HG03060 (cell line): ENCODE results near the gene HS2ST1.
A peak's percentile ranks its signal among the peaks of the same experiment; 100 is the strongest.
"Not testable (repeated sequence)": the region's sequence is repeated elsewhere in the genome, so short reads cannot be mapped to it uniquely, and the experiment has no call there.

Experiments
- ATAC-seq: cut with Tn5 transposase; IDR thresholded peaks from one replicate; pipeline ENCODE4 v1.9.1; 2021; ENCODE audit warnings: low read depth, moderate number of reproducible peaks; ENCODE audit not compliant: unreplicated experiment

Gene HS2ST1

DNA sequence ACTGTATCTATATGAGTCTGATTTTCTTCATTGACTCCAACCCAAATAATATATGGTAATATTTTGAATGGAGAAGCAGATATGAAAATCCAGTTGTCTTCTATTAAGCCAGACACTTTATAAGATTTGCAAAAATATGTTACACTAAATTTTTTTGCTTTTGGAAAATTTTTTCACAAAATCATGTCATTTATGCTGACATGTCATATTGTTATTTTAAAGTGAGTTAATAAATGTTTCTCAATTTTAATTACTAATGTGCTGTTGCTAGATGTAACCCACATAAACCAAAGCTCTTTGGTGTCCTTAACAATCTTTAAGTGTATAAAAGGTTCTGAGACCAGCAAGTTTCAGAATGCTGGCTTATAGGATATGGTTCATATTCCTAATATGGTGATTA lies 142.5 kb downstream of the HS2ST1 start:
- ATAC-seq, result no peak

DNA sequence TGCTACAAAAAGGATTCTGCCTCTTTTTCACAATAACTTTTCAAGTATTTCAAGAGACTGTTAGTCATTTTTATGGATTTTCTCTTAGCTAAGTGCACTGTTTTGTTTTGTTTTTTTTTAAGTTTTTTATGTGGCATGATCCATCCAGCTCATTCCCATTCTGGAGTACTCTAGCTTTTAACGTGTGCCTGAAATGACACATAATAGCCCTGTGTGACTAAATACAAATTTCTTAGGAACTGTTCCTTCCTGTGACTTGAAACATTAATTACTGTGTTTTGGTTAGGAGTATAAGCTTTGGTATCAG lies 143.9 kb downstream of the HS2ST1 start:
- ATAC-seq, result no peak

DNA sequence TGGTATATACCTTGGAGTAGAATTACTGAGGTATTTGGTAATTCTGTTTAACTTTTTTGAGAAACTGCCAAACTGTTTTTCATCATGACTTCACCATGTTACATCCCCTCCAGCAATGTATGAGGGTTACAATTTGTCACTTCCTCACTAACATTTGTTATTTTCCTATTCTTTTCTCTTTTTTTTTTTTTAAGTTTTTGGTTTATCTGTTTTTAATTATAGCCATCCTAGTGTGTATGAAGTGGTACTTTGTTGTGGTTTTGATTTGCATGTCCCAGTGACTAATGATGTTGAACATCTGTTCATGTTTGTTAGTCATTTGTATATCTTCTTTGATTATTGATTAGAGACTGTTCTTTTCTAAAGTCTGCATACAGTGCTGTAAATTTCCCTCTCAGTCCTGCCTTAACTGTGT lies 147.3 kb downstream of the HS2ST1 start:
- ATAC-seq, result peak; percentile 58

DNA sequence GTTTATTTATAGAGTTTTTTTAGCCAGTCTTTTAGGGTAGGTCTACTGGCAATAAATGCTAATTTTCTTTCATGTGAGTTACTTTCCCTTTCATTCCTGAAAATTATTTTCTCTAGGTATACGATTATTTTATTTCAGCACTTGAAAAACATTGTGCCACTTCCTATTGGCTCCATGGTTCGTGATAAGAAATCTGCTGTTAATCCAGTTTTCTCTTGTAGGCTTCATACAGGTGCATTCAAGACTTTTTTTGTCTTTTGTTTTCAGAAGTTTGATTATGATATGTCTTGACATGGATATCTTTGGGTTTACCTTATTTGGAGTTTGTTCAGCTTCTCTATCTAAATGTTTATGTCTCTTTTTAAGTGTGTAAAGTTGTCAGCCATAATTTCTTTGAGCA lies 148.3 kb downstream of the HS2ST1 start:
- ATAC-seq, result no peak

DNA sequence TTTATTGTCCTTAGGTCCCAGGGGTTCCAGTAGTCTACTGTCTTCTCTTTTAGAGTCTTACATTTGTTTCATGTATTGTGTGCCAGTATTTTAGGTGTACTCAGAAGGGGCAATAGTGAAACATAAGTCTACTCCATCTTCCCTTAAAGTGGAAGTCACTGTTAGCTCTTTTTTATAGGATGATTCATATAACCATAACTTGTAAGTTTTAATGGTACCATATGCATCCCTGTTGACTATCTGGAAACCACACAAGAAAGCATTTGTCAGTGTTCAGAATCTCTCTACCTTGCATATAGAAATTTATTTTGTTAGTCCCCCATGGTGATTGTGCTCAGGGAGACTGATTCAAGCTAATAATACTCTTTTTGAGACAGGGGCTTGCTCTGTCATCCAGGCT lies 149.9 kb downstream of the HS2ST1 start:
- no peak for ATAC-seq

DNA sequence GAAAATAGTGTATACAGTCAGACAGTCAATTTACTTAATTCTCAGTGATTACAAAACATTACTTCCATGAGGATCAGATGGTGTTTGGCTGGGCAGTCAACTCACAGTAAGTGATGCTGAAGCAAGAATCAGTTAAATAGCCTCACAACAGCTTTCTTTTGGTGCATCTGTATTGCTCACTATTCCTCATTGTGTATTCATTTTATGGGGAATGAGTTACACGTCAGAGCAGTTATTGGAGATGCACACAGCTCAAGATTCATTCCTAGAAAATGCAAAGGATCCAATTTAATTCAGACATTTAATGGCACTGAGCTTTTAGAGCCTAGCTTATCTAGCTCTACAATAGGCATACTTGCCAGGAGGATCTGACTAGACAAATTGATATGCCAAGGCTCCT lies 150.6 kb downstream of the HS2ST1 start:
- no peak for ATAC-seq

DNA sequence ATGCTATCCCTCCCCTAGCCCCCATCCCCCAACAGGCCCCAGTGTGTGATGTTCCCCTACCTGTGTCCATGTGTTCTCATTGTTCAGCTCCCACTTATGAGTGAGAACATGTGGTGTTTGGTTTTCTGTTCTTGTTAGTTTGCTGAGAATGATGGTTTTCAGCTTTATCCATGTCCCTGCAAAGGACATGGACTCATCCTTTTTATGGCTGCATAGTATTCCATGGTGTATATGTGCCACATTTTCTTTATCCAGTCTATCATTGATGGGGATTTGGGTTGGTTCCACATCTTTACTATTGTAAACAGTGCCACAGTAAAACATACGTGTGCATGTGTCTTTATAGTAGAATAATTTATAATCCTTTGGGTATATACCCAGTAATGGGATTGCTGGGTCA lies 152.3 kb downstream of the HS2ST1 start:
- ATAC-seq, result not testable (repeated sequence)

DNA sequence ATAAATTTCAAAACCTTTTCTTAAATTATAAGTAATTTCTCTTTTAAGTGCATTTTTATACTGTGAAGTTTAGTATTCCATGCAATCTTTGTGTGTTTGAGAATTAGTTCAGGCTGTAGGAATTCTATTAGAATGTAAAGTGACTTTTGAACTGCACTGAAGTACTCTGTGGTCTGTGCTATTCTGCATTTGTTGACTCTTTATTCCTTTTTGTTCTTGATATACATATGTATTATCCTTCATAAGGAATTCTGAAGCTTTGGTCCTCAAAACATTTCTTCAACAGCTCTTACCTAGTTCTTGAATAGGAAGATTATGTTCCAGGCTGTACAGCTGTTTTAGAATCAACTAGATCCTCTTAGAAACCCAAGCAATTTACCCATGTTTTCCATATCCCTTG lies 158.0 kb downstream of the HS2ST1 start:
- ATAC-seq, result no peak

DNA sequence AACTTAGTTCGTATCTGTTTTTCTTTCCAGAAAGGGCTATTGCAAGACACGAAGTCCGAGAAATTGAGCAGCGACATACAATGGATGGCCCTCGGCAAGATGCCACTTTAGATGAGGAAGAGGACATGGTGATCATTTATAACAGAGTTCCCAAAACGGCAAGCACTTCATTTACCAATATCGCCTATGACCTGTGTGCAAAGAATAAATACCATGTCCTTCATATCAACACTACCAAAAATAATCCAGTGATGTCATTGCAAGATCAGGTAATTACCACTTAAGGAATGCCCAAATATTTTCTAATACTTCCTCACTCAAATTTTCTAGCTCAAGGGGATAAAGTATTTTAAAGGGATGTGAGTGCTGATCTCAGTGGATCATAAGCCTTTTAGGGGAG lies 158.5 kb downstream of the HS2ST1 start:
- no peak for ATAC-seq

DNA sequence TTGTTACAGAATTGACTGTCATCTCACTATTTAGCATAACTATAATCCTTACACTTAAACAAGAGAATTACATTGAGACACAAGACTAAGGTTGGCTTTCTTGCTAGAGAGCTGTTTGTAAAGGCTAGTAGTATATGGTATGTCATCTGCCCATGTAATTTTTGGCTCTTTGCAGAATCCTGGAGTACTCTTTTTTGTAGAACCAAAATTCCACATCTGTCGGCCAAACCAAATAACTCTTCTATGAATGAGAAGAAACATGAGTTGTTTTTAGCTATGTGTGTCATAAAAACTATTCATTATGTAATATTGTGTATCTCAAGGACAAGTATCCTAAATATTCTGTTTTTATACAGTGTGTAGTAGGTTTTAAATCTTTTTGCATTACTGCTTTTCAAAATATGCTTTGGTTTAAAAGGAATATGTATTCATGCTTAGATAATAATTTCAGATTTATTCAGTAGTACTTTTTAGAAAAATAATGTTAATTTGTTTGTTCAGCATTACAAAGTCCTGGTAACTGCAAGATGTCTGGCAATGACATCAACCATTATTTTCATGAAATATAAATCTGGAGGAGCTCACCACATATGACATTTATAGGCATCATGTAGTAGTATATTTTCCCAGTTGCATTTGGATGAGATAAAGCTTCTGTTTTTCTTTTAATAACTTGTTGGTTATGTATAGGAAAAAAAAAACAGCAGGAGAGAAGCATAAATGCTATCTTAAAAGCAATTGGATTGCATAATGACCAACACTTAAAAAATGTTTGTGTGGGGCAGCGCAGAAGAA lies 159.8 kb downstream of the HS2ST1 start:
- no peak for ATAC-seq

DNA sequence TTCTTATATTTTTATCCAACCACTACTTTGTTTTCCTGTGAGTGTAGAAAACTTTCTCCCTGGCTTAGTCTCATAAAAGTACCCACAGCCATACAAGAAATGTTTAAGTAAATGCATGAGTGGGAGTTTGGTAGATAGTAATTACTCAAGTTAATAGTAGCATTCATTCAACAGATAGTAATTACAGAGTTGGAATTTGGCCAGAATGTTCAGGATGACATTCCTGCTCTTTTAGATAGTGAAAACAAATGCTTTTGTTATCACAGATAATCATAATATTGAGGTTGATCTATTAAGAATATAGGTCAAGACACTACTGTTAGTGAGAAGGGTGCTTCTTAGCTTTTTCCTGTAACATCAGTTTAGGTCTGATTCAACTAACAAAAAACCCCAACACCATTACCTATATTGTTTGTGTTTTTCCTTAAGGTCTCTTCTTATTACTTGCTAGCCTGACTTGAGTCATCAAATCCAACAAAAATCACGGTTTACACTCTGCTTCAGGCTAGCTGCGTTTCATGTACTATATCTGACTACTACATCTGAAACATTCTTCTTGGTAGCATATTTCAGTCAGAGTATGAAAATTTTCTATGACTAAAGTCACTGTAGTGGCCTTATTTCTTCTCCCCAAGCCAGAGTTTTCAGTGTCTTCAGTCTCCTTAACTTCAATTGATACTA lies 163.7 kb downstream of the HS2ST1 start:
- ATAC-seq, result no peak

DNA sequence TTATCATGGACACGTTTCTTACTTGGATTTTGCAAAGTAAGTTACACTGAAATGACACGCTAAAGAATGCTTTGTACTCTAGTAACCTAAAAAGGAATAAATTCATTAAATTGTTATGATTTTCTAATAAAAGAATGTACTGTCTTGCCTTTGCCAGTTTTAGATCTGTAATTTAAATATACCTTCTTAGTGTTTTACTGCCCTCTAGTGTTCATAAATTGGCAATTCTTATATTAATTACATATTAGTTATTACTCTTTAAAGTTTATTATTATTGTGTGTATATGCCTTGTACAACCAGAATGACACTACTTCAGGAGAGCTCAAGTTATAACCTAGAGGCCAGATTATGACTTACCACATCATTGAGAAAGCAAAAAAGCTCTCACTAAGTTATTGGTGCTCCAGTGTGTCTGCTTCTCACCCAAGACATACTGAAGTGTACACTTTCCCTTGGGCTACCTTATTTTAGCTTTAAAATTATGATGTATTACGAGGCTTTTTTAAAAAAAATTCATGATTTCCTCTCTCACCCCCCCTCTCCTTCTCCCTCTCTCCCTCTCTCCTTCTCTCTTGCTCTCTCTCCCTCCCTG lies 169.9 kb downstream of the HS2ST1 start:
- no peak for ATAC-seq

DNA sequence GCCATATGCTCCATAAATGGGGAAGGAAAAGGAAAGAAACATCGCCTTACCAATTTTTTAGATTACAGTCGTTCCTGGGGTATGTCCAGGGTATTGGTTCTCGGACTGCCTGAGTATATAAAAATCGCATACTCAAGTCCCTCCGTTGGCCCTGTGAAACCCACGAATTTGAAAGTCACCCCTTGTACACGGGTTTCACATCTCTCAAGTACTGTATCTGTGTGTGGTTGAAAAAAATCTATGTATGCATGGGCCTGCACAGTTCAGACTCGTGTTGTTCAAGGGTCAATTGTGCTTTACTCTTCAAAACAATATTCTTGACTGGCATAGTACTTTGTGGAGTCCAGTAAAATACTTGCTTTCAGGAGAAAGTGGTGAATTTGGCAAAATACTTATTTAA lies 171.7 kb downstream of the HS2ST1 start:
- ATAC-seq, result no peak

DNA sequence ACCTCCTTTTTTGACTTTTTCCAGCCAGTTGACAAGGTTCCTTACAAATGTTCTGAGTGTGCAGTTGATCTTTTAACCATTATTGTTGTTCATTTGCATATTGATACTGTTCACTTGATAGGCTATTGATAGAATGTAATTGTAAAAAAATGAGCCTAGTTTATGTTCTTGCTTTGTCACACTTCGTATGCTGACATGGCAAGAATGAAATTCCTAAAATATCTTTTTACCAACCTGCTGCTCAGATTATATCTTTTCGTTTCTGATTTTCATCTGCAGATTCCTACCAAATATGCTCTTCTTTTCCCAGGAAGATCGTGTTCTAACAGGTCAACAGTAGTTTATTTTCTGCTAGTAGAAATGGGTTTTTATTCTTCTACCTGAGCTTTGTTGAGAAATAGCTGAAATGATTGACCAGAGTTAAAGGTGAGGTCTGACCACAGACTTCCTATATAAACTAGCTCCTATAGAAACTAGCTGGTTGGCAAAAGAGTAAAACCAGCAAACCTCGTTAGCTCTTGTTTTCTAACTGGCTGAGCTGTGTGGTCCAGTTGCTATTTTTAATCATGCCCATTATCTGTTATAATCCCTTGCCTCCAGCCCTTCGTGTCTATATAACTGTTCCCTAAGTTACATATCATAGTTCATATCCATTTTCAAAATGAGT lies 174.8 kb downstream of the HS2ST1 start:
- no peak for ATAC-seq

DNA sequence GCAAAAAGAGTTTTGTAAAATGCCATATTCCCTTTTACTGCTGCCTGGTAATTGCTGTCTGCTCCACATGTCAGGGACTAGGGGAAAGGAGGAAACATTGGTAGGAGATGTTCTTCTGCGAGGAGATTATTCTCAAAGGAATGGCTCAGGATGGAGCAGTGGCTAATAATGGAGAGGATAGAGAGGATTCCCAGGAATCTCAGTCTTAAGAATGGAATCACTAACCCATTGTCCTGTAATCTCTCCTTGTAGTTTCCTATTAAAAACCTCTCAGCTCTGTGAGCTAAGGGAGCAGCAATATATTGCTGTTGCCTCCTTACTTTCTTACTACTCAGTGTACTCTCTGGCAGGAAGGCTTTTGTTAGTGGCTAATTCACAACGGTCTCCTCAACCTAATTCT lies 175.4 kb downstream of the HS2ST1 start:
- no peak for ATAC-seq

DNA sequence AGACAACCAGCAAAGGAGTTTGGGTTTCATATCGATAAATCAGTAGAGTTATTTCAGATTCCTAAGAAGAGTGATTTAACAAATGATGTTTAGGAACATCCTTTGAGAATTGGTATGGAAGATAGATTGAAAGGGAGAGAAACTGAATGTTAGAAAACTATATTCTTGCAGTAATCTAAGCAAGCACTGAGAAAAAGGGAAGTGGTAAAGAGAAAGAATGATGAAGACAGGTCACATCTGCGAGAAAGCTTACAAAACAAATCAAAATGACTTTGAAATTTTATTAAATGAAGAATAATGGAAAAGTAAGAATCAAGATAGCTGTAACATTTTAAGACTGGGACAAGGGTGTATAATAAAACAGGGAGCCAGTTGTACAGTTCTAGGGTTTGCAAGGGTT lies 177.0 kb downstream of the HS2ST1 start:
- no peak for ATAC-seq

DNA sequence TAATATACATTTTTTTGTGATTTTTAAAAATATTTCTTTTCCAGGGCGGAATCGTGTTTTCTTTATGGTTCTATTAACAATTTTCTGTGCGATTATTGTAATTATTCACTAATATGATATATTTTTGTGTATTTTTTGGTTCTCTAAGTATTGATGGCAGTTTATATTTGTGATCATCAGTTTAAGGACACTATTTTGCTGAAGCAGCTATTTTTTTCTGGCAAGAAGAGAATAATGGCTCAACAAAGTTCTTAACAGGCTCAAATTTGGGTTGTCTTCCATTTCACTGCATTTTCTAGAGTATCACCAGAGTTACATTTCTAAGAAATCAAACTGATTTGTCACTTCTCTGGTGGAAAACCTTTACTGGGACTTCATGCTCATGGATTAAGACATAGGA lies 178.4 kb downstream of the HS2ST1 start:
- no peak for ATAC-seq

DNA sequence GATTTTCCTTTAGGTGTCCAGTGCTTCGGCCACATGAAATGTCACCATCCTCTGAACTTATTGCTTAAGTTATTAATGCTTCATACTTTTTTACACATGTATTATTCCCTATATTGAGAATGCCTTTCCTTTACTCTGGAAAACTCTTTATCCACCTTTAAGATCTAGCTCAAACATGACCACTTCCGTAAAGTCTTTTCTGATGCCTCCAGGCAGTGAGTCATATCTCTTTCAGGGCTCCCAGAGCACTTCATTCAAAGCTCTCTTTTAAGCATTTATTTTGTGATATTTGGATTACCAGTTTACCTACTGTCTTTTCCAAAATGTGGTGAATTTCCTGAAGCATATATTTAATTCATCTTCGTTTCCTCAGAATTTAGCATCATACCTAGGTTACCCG lies 178.9 kb downstream of the HS2ST1 start:
- no peak for ATAC-seq

DNA sequence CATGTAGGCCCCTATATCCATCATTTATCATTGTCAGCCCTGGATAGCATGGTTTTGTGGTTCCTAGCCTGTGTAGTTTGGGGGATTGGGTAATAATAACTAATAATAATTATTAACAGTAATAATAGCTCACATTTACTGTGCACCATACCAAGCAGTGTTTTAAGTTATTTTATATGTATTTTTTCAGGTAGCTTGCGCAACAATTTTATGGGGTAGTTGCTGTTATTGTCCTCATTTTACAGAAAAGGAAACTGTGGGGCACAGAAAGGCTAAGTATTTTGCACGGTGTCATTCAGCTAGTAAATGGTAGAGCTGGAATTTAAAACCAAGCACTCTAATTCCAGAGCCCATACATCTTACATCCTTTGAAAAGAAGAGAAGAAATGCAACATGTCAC lies 179.8 kb downstream of the HS2ST1 start:
- no peak for ATAC-seq

DNA sequence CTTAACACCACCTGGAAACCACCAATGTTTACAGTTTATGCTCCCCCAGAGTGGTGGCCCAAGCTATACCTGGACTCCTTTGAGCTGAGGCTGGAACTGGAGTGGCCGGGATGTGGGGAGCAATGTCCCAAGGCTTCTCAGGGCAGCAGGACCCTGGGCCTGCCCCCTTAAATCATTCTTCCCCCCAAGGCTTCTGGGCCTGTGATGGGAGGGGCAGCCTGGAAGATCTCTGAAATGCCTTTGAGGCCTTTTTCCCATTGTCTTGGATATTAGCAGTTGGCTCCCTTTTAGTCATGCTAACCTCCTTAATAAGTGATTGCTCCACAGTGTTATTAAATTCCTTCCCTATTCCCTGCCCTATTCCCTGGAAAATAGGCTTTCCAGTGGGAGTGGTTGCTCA lies 185.8 kb downstream of the HS2ST1 start:
- ATAC-seq, result no peak

DNA sequence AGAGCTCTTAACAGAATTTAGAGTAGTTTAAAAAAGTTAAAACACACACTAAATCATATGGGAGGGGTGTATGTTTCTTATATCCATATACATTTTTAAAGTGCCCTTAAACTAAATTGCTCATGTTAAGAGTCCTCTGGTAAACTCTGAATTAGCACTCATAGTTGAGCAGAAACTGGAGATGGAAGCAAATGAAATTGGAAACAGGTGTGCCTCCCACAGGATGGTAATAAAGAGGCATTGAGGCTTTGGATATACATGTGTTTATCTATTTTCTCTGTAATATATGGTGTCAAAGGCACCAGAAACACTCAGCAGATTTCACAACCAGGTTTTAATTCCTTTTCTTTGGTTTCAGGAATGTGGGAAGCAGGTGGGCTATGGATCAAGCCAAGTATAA lies 188.6 kb downstream of the HS2ST1 start:
- no peak for ATAC-seq

DNA sequence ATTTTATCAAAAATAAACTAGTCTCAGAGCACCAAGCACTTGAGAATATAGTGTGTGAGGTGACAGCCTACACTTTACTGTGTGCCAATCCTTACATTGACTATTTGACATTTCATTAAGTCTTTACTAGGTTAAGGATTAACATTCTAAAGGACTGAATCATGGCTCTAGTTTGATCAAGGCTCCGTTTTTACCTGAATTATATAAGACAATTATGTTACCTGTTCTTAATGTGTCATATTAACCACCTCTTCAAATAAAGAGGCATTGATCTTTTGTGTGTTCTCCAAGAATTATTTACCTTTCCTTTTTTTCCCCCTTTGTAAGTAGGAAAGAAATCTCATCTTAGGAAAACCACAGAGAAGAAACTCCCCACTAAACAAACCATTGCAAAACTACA lies 189.7 kb downstream of the HS2ST1 start:
- no peak for ATAC-seq
